IPS-18c (cell line): ENCODE results near the gene AAGAB.
"Not testable (repeated sequence)": the region's sequence is repeated elsewhere in the genome, so short reads cannot be mapped to it uniquely, and the experiment has no call there.

ENCODE experiments used
- H3K4me3 ChIP-seq: 2 replicates; pipeline ENCODE4 v1.7.0; 2013; ENCODE audit warnings: low read depth, mild to moderate bottlenecking, low read length, moderate library complexity; ENCODE audit not compliant: insufficient read depth
- H3K9me3 ChIP-seq: one replicate; pipeline ENCODE4 v1.6.1; 2013; ENCODE audit warnings: mild to moderate bottlenecking, low read length, moderate library complexity; ENCODE audit not compliant: control insufficient read depth, insufficient read depth

AAGAB gene, protein sequence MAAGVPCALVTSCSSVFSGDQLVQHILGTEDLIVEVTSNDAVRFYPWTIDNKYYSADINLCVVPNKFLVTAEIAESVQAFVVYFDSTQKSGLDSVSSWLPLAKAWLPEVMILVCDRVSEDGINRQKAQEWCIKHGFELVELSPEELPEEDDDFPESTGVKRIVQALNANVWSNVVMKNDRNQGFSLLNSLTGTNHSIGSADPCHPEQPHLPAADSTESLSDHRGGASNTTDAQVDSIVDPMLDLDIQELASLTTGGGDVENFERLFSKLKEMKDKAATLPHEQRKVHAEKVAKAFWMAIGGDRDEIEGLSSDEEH

GRCh38 chr15:67254238-67255175 lies at the start of gene AAGAB, which contains the start of gene IQCH:
AAGAB (minus strand) TSS chr15:67254661; CDS start chr15:67254631, 30 bp downstream.
IQCH (plus strand) TSS chr15:67254786; CDS start chr15:67254897, 111 bp downstream.
- no peaks in the 10 kb centered on the region for H3K9me3 ChIP-seq
- H3K4me3 ChIP-seq: peak within 1 kb of the TSS; percentile 95

- H3K9me3 ChIP-seq: no peaks in the 10 kb centered on the region
- no peak overlapping the region for H3K4me3 ChIP-seq
Measured at GRCh38 chr15:67303490-67304363, 49.3 kb upstream of the AAGAB start.

DNA sequence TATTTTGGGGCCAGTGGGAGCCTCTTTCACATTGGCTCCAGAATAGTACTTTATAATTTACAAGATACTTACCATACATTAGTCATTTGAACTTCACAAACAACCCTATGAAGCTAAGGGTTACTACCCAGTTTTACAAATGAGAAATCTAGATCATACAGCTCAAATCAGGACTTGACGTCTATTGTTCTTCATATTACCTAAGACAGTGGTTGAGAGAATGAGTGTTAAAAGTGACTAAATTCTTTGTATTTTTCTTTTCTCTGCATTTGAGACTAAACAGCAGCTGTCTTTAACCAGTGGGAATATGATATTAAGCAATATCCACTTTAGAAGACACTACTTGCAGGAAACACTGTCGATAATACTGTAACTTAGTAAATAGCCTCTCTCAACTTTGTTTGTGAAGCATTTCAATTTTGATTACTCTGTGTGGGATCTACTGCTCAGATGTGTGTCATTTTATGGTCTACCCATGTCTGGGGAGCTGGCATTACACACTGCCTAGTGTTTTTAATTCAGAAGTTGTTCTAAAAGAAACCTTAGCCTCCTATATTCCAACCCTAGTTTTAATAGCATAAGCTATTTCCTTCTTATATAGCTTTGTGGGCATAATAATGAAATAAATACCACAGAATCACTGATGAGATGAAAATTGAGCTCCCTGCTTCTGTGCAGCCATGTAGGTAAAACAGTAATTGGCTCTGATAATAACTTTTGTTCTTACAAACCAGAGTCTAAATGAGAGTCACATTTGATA lies 46.0 kb upstream of the AAGAB start:
- Histone ChIP-seq H3K9me3 (no peaks in the 10 kb centered on the region), H3K4me3 (no peak overlapping the region)

DNA sequence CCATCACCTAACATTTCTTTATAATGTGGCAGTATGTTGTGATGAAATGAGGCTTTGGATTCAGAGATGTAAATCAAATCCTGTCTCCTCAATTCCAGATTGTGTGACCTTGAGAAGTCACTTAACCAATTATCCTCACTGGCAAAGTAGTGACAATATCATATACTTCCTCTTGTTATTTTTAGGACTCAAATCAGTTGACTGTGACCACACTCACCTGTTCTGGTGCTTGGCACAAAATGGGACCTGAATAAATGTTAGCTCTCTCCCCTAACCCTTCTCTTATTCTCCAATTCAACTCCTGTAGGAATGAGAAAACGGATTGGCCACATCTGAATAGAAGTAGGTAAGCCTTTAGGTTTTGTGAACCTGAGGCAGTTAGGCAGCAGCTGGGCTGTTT lies 42.2 kb upstream of the AAGAB start:
- H3K9me3 ChIP-seq: no peaks in the 10 kb centered on the region
- H3K4me3 ChIP-seq: no peak overlapping the region

DNA sequence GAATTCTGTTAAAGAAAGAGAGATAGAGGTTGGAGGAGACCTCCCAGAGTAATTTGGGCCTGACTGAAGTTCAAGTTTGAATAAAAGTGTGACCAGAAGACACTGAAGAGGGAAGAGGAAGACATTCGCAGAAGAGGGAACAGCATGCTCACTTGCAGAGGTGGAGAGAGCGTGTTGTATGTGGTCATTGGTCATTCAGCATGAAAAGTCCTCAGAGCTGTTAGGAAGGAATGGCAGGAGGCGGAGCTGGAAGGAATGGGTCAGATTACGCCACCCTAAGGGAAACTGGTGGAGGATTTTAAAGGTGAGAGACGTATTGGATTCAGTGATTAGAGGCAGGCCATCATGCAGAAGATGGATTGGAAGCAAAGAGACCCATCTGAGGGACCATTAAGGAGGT lies 41.7 kb upstream of the AAGAB start:
- Histone ChIP-seq H3K9me3 (no peaks in the 10 kb centered on the region), H3K4me3 (no peak overlapping the region)

DNA sequence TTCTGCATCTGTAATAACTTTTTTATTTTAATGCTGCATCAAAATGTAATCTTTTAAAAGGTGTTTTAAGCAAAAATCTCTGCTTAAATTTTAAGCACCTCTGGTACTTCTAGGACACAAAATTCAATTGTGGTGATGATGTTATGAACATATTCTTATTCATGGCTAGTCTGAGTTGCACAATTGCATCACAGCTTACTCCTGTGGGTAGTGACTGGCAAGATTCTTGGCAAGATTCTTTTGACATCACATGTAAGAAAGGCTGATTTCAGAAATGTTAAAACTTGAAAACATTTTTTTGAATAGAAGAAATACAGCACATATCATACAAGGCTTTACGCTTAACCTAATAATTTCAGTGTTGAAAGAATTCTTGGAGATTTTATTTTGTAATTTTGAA lies 35.9 kb upstream of the AAGAB start:
- no peak overlapping the region for H3K4me3 ChIP-seq
- no peaks in the 10 kb centered on the region for H3K9me3 ChIP-seq

- H3K9me3 ChIP-seq, H3K4me3 ChIP-seq: not testable (repeated sequence)
Measured at GRCh38 chr15:67286400-67286799, 31.9 kb upstream of the AAGAB start.

DNA sequence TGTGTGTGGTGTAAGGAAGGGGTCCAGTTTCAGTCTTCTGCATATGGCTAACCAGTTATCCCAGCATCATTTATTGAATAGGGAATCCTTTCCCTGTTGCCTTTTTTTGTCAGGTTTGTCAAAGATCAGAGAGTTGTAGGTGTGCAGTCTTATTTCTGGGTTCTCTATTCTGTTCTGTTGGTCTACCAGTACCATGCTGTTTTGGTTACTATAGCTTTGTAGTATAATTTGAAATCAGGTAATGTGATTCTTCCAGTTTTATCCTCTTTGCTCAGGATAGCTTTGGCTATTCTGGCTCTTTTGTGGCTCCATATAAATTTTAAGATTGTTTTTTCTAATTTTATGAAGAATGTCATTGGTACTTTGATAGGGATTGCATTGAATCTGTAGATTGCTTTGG lies 31.2 kb upstream of the AAGAB start:
- H3K4me3 ChIP-seq, H3K9me3 ChIP-seq: not testable (repeated sequence)

GRCh38 chr15:67281714-67282113 lies 27.3 kb upstream of the AAGAB start:
- no peak overlapping the region for H3K4me3 ChIP-seq
- no peaks in the 10 kb centered on the region for H3K9me3 ChIP-seq

GRCh38 chr15:67280217-67280616 lies 25.8 kb upstream of the AAGAB start:
- Histone ChIP-seq H3K4me3 (no peak overlapping the region), H3K9me3 (no peaks in the 10 kb centered on the region)

GRCh38 chr15:67276666-67277065 lies 22.2 kb upstream of the AAGAB start:
- H3K4me3 ChIP-seq: no peak overlapping the region

GRCh38 chr15:67274236-67274635 lies 19.8 kb upstream of the AAGAB start:
- Histone ChIP-seq H3K4me3 (no peak overlapping the region), H3K9me3 (no peaks in the 10 kb centered on the region)

More at GRCh38 chr15:67276666-67277065, 22.2 kb upstream of the AAGAB start:
- no peaks in the 10 kb centered on the region for H3K9me3 ChIP-seq

DNA sequence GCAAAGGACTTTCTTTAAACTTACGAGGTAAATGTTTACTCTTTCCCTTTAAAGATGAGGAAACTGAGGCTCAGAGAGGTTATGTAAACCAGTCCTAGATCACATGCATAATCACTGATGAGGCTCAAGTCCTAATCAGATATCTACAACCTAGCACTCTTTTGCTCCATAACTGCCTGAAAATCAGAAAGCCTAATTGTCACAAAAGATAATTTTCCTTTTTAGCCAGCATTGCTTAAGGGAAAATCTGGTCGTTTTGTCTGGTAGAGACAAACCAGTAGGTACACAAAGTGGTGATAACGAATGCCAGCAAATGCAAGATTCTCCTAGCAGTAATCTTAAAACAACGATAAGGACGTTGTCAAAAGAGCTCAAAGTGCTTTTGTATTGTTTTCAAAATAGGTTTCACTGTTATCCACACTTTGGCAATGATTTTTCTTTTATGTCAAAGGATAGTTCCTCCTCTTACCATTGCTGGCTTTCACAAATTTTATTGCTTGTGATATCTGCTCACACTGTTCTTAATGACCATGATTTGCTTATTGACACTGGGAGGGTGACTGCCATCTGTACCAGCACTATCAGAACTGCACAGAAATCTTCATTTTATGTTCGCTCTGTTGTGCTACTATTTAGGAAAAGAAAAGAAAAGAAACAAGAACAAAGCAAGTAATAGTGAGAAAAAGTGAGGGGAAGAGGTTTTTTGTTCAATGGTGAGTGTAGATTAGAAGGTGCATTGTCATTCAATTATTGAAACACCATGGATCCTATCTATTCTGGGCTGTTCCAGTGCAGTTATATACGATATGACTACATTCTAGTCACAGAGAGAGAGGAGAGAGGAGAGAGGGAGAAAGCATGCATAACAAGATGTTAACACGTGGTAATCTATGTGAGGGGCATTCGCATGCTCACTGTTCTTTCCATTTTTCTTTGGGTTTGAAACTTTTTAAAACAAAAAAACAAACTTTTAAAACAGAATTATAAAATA lies 13.8 kb upstream of the AAGAB start:
- Histone ChIP-seq H3K4me3 (no peak overlapping the region), H3K9me3 (no peaks in the 10 kb centered on the region)

DNA sequence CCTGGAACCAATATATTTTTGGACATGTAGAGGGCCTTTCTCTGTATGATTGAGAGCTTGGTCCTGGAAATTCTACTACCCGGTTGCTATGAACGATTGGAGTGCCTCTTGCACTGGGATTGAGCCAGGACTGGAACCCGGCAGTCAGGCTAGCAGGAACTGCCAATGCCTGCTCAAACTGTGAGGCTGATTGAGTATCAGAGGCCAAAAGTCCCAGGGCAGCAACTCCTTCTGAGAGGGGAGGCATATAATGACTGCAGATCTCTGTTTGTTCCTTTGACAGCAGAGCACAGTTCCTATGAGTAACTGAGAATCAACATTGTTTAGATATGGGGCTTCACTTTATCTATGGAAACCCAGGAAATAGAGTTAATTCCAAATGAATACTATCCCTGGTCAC lies 13.0 kb upstream of the AAGAB start:
- H3K4me3 ChIP-seq: no peak overlapping the region
- H3K9me3 ChIP-seq: no peaks in the 10 kb centered on the region

- Histone ChIP-seq H3K9me3 (no peaks in the 10 kb centered on the region), H3K4me3 (no peak overlapping the region)
Measured at GRCh38 chr15:67266870-67267269, 12.4 kb upstream of the AAGAB start.

DNA sequence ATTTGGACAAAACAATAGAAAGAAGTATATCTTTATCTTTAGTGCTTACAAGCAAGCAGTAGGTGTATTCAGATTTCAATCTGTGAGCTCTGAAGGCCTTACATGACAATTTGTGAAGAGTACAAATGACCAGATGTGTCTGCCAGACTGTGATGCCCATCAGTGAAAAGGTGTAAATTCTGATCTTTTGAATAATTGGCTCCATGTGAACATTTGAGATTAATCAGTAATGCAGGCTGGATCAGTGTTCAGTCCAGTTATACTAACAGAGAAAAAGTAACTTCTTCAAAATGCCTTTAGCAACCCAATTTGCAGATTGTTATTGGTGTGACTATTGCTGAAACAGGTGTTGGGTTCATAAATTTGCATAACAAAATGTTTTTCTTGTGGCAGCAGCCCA lies 5.3 kb upstream of the AAGAB start:
- no peak overlapping the region for H3K4me3 ChIP-seq
- H3K9me3 ChIP-seq: no peaks in the 10 kb centered on the region
